K562 (cell line): Measurements from ENCODE around the gene AIFM3. TPM values are rescaled to one million over a fixed set of nuclear protein-coding genes. Genes with fewer than 3 reads are reported as not detected.

ENCODE experiments used
- ATAC-seq: fragments of 200-7000 bp; cut with Tn5 transposase; 3 replicates; pipeline ENCODE4 v1.9.1; 2020; ENCODE audit warnings: moderate library complexity
- BruUV-seq: library from RNA; stranded (reverse); fragments of 400-500 nt; replicated peaks from 2 replicates; lab custom pipeline; 2021; lab: Mats Ljungman, UMichigan
- CTCF ChIA-PET: fragments of 300-600 bp; formaldehyde crosslinking; extraction: SDS; loops from one replicate; lab custom pipeline; 2021; ENCODE audit warnings: low intra/inter-chr PET ratio; lab: Yijun Ruan, JAX
- POLR2A ChIA-PET: fragments of 300-600, 350-650 bp; sonication (Branson Sonifier 250); formaldehyde crosslinking; extraction: SDS; loops from one replicate; lab custom pipeline; 2021; ENCODE audit warnings: antibody characterized with exemption, inconsistent platforms; lab: Yijun Ruan, JAX
- DNase-seq, 4 experiments: peaks; one replicate each; pipeline versions ENCODE4 v3.0.0 to v3.0.0-alpha.2; 2011 to 2018; ENCODE audit warnings: low spot score in 3 of 4, mixed read lengths in 3 of 4; ENCODE audit errors: extremely low read depth in 1 of 4
- FAIRE-seq: peaks from 2 replicates; lab custom pipeline; 2011; peaks lifted over from hg19 to GRCh38; lab: Jason Lieb, UNC
- H2AFZ ChIP-seq: 2 replicates; pipeline ENCODE4 v1.6.0; 2011; ENCODE audit warnings: low read depth, low read length, control low read depth, inconsistent platforms
- H3K27ac ChIP-seq: fragments of 200-600 bp; 3 replicates; pipeline ENCODE4 v1.8.0; 2011; ENCODE audit warnings: low read depth, mild to moderate bottlenecking, control low read depth, inconsistent platforms, low read length, moderate library complexity, mixed read lengths; ENCODE audit errors: extremely low read depth
- H3K27me3 ChIP-seq, 2 experiments: fragments of 300-600 bp in 1 of 2; 2 replicates in 1 of 2; 3 replicates in 1 of 2; pipeline versions ENCODE4 v1.6.0 to v1.8.0; 2011; ENCODE audit warnings: inconsistent platforms in 2 of 2, low read length in 2 of 2, mild to moderate bottlenecking in 1 of 2, mixed read lengths in 1 of 2, moderate library complexity in 1 of 2; ENCODE audit not compliant: control insufficient read depth in 2 of 2, insufficient read depth in 2 of 2
- H3K36me3 ChIP-seq: fragments of 300-600 bp; 3 replicates; pipeline ENCODE4 v1.8.0; 2011; ENCODE audit warnings: mild to moderate bottlenecking, low read length, inconsistent platforms; ENCODE audit not compliant: control insufficient read depth, insufficient read depth
- H3K4me1 ChIP-seq, 2 experiments: fragments of 200-600 bp in 1 of 2; replicated peaks in 1 of 2; 2 replicates in 1 of 2; 3 replicates in 1 of 2; pipeline versions ENCODE4 v1.5.1 to v1.8.0; 2011; ENCODE audit warnings: inconsistent platforms in 2 of 2, low read length in 2 of 2, mild to moderate bottlenecking in 1 of 2, mixed read lengths in 1 of 2, moderate library complexity in 1 of 2; ENCODE audit not compliant: control insufficient read depth in 2 of 2, insufficient read depth in 2 of 2
- H3K4me2 ChIP-seq: 2 replicates; pipeline ENCODE4 v1.6.1; 2011; ENCODE audit warnings: low read length, control low read depth, inconsistent platforms, mixed read lengths; ENCODE audit not compliant: insufficient read depth
- H3K4me3 ChIP-seq: fragments of 200-600 bp; sonication (generic), shearing (Covaris generic); 2 replicates; pipeline ENCODE4 v1.5.1; 2016; ENCODE audit warnings: control low read depth, inconsistent platforms
- H3K79me2 ChIP-seq: fragments of 200-600 bp; 3 replicates; pipeline ENCODE4 v1.8.0; 2011; ENCODE audit warnings: low read length, inconsistent platforms; ENCODE audit not compliant: control insufficient read depth, insufficient read depth
- H3K9ac ChIP-seq, 2 experiments: 2 replicates each; pipeline versions ENCODE4 v1.6.0 to v1.6.1; 2011; ENCODE audit warnings: low read depth in 2 of 2, low read length in 2 of 2, control low read depth in 1 of 2, inconsistent platforms in 1 of 2, mild to moderate bottlenecking in 1 of 2, mixed read lengths in 1 of 2; ENCODE audit not compliant: insufficient read depth in 1 of 2
- H3K9me1 ChIP-seq: one replicate; pipeline ENCODE4 v1.6.0; 2011; ENCODE audit warnings: inconsistent platforms, mild to moderate bottlenecking, low read length, moderate library complexity; ENCODE audit not compliant: control insufficient read depth, insufficient read depth
- H3K9me3 ChIP-seq: replicated peaks from 2 replicates; pipeline ENCODE4 v1.5.1; 2011; ENCODE audit warnings: low read depth, low read length, inconsistent platforms; ENCODE audit not compliant: control insufficient read depth, insufficient read depth
- H4K20me1 ChIP-seq: replicated peaks from 2 replicates; pipeline ENCODE4 v1.6.1; 2011; ENCODE audit warnings: low read length, inconsistent platforms, mixed read lengths; ENCODE audit not compliant: control insufficient read depth, insufficient read depth
- CBX5 ChIP-seq: IDR thresholded peaks from 2 replicates; pipeline ENCODE4 v1.6.1; 2014; ENCODE audit warnings: low read depth, borderline replicate concordance
- HDAC3 ChIP-seq: fragments of 450-650 bp; IDR thresholded peaks from 2 replicates; pipeline ENCODE4 v1.6.1; 2018; ENCODE audit warnings: borderline replicate concordance, mild to moderate bottlenecking, moderate library complexity; ENCODE audit not compliant: partially characterized antibody
- HEY1 ChIP-seq: fragments of 250-450 bp; sonication (Bioruptor Pico); IDR thresholded peaks from 2 replicates; pipeline ENCODE4 v1.5.0; 2020; ENCODE audit warnings: mild to moderate bottlenecking, moderate library complexity, borderline replicate concordance
- HINFP ChIP-seq: fragments of 450-650 bp; conservative IDR thresholded peaks from 2 replicates; pipeline ENCODE4 v1.6.1; 2016; ENCODE audit warnings: missing genetic modification characterization, low read depth, mild to moderate bottlenecking, control low read depth, missing compliant biosample characterization
- SFPQ ChIP-seq: fragments of 200-400 bp; formaldehyde crosslinking; IDR thresholded peaks from 2 replicates; pipeline ENCODE4 v1.6.1; 2017; ENCODE audit warnings: mild to moderate bottlenecking, low read depth, low read length, moderate library complexity
- ZNF639 ChIP-seq, 2 experiments: fragments of 200-800 bp in 1 of 2; sonication (Bioruptor generic) in 1 of 2; sonication (generic) in 1 of 2; formaldehyde crosslinking in 1 of 2; IDR thresholded peaks in 1 of 2; conservative IDR thresholded peaks in 1 of 2; 2 replicates each; pipeline versions ENCODE4 v1.5.0 to v1.6.1; 2016 to 2020; ENCODE audit warnings: missing compliant biosample characterization in 1 of 2, missing genetic modification characterization in 1 of 2, missing genetic modification reagents in 1 of 2
- WGBS: fragments of 100-300 bp; shearing (Covaris generic); methylation state at CpG from one replicate; pipeline ENCODE4 v1.1.6; 2016; ENCODE audit warnings: low coverage, mixed read lengths; ENCODE audit not compliant: insufficient coverage; ENCODE audit errors: missing lambda C conversion rate; 5-methylcytosine and 5-hydroxymethylcytosine counted together
- in situ Hi-C: fragments of 300-500 bp; cut with MboI; formaldehyde crosslinking; loops from 4 replicates; pipeline ENCODE4 v1.15.0; 2018; ENCODE audit warnings: inconsistent platforms, mixed read lengths
- intact Hi-C: fragments of 100-400 bp; cut with micrococcal nuclease; formaldehyde crosslinking; loops from 2 replicates; pipeline ENCODE4 v1.14.2; 2022
- polyA plus RNA-seq, 8 experiments: library from polyadenylated mRNA; depleted of rRNA in 4 of 8; stranded (reverse) in 5 of 8; unstranded in 3 of 8; fragments of >200 nt; fragmentation: Nextera tagmentation in 2 of 8; fragmentation: Illumina TruSeq in 1 of 8; extraction: Ambion mirVana in 2 of 8; extraction: Trizol in 1 of 8; gene quantifications; 2 replicates each; pipeline versions ENCODE4 v1.2.1 to v1.2.3, GENCODE V29; 2011 to 2014; ENCODE audit warnings: inconsistent platforms in 1 of 8, missing spikeins in 1 of 8
- total RNA-seq, 7 experiments: library from RNA; depleted of rRNA in 6 of 7; stranded (reverse); fragments of >200 nt in 6 of 7; fragmentation: Illumina TruSeq in 2 of 7; extraction: Trizol in 2 of 7; gene quantifications; 2 replicates each; pipeline versions ENCODE4 v1.2.1 to v1.2.3, GENCODE V29; 2011 to 2021; ENCODE audit warnings: low replicate concordance in 1 of 7

The AIFM3 gene
- total and polyA plus RNA-seq, 9 of the 15 experiments (the other 6 are each of a cell fraction or from before 2014, with no cell fraction given), result 0.03 to 0.20 (median 0.07) TPM; not detected in 1

- TF ChIP-seq ZNF639 (CRISPR knock-in tag; conservative IDR thresholded peaks at IDR 0.05 in 1 of 2, IDR thresholded peaks at IDR 0.05 in 1 of 2), result no peak
- no peak for TF ChIP-seq HEY1
- no peak for TF ChIP-seq CBX5
These were observed 20.3 kb downstream of the AIFM3 start (continued) for GRCh38 chr22:20987375-20987774.

- in situ Hi-C loops (no loop called here), intact Hi-C loops (no loop called here)
- peaks cover 15% of the 10 kb centered on the region for H3K9me1 ChIP-seq
- H3K9ac ChIP-seq, result peak overlapping the region in 1 of 2 experiments; percentile 78; a peak in 2 of 4 replicates
- H3K9me3 ChIP-seq, result no peaks in the 10 kb centered on the region
- ChIA-PET CTCF (no interaction called here), POLR2A (interaction anchor here (0.6 to 17.9 kb wide), 8 partner anchors 8 to 649 kb away, joined by 3 to 451 read pairs (median 14); partner anchors contain the start of genes AIFM3, LZTR1 and THAP7)
- no peak overlapping the region for H2AFZ ChIP-seq
- peaks cover 0 to 47% of the 10 kb centered on the region in 2 experiments; a peak in 2 of 5 replicates for H3K4me1 ChIP-seq
- no peak overlapping the region for H3K27ac ChIP-seq
- H3K4me2 ChIP-seq, result no peak overlapping the region
- FAIRE-seq (no peak), DNase-seq (no peak), ATAC-seq (peak; percentile 43)
- no peaks in the 10 kb centered on the region for H3K79me2 ChIP-seq
- H3K36me3 ChIP-seq, result peaks cover 88% of the 10 kb centered on the region
- BruUV-seq, result no TSS peak
- H4K20me1 ChIP-seq, result peaks cover 14% of the 10 kb centered on the region; the same call in 1 of the 2 replicates
- H3K4me3 ChIP-seq, result no peak overlapping the region
- no peaks in the 10 kb centered on the region for H3K27me3 ChIP-seq
- WGBS, result 81% methylated on average over 16 of the region's 16 CpGs
- no peak for TF ChIP-seq HINFP (tag)
- TF ChIP-seq HDAC3, result no peak
- TF ChIP-seq SFPQ, result no peak
These were observed 21.7 kb downstream of the AIFM3 start for GRCh38 chr22:20988573-20989322.
